HG02623 (cell line): ENCODE data around the gene NKTR.
"Not testable (repeated sequence)": the region's sequence is repeated elsewhere in the genome, so short reads cannot be mapped to it uniquely, and the experiment has no call there.

Source experiments
- ATAC-seq: cut with Tn5 transposase; IDR thresholded peaks from one replicate; pipeline ENCODE4 v1.9.1; 2021; ENCODE audit warnings: moderate library complexity; ENCODE audit not compliant: unreplicated experiment

Gene NKTR

DNA sequence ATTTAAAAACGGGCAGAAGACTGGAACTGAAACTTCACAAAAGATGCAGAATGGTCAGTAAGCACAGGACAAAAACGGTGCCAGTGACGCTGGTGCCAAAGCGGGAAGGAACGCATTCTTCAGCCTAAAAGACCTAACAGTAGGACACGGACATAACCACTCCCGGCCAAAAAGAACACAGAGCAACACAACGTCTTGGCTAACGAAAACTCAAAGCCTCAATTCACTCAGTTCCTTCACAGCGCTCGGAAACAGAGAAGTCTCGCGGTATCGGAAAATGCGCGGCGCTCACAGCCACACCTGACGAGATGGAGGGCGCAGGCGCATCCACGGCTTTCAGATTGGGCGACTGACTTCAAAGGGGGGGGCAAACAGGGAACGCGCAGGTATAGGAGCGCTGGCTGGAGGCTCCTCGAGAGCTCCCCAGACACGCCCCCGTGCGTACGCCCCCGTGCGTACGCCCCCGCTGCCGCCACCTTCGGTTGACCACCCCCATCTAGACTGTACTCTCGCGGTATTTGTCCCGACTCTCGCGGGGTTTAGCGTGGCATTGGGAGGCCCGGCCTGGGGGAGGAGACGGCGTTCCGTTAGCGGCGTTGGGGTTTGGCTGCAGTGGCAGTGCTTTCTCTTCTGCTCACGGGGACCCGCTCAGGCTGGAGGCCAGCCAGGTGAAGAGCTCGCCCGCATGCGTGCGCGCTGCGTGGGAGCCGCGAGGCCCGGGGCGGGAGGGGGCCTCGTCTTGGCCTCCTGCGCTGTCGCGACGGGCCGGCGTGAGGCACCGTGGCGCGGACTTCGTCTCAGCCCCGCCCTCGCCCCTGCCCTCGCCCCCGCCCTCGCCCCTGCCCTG is at the start of gene NKTR:
TSS of gene NKTR (plus strand) at position 576 of the 847 bp plus-strand sequence. CDS start 321 bp downstream, outside the sequence.
- ATAC-seq, result peak; percentile 85

DNA sequence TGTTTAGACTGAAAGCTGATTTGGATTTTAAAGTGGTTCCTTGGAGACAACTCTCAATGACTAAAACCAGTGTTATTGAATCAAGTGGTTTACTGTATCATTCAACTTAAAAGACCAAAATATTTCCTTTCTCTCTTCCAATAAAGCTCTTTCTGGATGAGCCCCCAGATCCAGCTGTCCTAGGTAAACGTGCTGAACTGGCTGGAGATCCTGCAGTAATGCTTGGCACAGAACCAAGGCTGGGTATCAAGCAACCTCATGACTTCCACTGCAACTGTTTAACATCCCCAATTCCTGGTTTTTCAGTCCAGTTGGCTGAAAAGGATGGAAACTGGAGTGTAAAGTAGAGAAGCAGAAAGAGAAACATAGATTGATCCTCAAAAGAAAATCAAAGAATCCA is 47.7 kb upstream of the NKTR start:
- no peak for ATAC-seq

DNA sequence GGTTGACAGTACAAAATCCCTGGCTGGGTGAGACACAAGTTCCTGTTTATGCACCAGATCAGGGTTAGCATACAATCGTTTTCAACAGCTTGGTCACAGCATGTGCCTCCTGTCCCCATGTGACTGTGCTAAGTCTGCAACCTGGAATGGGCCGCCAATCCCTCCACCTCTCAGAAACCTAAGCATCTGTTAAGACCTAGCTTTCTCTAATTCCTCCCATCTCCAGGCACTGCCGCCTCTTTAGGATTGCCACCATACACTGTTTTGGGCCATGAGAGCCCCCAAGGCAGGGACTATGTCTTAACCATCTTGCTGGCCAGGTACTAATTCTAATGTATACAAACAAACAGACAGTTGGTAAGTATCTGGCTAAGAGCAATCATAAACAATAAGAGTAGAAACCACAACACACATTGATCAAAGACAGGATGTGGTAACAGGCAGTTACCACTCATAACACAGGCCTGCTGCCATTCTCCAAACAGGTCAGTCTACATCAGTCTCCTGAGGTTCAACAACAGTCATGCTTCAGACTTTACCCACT is 44.3 kb upstream of the NKTR start:
- ATAC-seq, result no peak

DNA sequence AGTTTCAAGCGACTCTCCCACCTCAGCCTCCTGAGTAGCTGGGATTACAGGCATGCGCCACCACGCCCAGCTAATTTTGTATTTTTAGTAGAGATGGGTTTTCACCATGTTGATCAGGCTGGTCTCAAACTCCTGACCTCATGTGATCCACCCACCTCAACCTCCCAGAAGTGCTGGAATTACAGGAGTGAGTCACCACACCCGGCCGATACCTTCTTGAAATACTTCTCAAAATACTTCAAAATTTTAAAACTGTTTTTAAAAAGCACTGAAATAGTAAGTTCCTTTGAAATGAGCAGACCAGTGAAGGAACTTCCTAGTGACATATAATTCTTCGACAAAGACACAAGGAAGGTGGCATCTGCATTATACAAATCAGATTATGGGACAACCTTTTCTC is 43.7 kb upstream of the NKTR start:
- not testable (repeated sequence) for ATAC-seq

DNA sequence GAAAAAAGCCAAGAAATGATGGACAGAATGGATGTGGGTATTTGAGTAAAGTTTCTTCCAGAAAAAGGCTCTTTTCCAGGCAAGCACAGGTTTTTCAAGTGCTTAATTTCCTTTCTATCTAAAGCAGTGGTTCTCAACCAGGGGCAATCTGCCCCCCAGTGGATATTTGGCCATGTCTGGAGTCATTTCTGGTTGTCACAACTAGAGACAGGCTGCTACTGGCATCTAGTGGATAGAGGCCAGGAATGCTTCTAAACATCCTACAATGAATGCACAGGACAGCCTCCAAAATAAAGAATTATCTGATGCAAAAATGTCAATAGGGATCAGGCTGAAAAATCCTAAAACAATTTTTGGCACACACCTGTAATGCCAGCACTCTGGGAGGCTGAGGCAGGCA is 42.6 kb upstream of the NKTR start:
- ATAC-seq, result no peak

DNA sequence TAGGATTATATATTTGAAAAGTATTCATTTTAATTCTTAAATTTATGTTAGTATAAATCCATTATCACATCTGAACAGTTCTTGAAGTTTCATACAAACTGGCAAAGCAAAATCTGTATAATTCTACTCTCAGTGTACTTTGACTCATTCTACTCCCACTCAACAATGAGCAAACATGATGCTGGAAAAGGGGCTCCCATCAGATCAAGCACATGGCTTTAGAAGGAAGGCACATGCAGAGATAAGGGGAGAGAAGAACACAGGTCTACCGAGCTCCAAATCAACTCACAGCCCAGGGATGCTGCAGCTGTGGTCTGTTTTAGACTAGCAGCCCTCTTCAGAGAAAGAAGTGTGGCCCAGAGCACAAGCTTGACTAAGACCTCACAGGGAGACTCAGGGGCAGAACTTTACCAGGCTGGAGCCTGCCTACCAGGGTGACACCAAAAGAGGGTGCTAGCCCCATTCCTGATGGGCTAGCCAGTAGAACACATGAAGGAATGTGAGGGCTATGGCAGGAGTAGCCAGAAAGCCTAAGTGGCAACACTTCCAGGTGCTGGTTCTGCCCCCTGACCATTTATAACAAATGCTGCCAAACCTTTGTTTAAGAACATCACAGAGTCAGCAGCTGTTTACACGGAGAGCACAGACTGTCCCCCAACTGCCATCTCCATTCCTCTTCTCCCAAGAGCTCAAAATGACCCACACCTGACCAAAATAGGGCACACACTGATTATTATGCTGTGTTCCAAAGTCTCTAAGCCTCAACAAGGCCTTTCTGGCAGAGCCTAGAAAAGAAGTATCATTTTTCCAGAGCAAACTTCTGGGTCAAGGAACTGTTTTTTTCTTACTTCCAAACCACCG is 38.2 kb upstream of the NKTR start:
- no peak for ATAC-seq

DNA sequence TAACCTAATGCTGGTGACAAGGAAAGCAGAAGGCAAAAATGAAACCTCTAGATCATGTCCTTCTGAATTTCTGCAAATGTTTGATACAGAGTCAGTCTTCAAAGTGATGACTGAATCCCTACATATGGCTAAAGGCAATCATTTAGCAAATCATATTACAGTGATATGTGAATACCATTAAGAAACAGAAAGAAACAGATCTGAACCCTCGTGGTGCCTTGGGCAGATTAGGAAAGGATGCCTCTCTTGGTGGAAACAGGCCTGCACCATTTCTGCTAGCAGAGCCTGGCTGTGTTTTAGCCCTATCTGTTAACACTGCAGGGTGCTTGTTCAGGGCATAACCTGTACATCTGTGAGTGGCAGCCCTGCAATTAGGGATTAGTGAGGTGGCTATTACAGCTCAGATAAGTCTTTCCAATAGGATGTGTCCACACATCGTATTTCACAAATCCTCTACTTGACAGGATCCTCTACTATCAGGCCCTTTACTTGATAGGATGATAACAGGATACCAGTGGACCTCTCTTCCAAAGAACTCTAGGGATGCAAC is 30.8 kb upstream of the NKTR start:
- ATAC-seq, result no peak

DNA sequence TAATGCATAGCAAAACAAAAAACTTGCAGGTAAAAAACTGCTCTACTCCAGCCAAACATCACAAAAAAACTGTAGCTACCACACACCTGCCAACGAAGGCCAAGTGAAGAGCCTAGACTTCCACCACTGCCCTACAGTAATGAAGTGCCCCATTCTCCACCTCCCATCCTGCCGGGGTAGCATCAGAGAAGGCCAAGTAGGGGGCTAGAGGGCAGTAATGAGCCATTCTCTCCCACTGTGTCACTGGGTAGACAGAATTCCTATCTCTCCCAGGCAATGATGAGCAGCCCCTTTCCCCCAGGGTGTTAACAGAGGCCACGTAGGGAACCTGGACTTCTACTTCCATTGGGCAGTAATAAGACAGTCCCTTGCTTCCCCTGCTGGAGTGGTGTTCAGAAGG is 28.2 kb upstream of the NKTR start:
- no peak for ATAC-seq

DNA sequence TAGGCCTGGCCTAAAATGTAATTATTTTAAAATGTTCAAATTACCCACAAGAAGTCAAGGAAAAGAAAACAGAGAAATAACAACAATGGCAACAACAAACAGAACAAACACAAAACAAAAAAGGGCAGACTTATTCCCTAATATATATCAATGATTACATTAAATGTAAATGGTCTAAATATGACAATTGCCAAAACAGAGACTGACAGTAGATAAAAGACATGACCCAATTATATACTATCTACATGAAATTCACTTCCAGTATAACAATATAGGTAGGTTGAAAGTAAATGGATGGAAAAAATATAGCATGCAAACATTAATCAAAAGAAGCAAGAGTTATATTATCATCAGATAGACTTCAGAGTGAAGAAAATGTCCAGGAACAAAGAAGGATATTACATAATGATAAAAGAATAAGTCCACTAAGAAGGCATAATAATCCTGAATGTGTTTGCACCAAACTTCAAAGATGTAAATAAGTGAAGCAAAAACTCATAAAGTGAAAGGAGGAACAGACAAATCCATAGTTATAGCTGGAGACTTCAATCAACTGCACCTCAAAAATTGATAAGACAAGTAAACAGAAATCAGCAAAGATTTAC is 25.2 kb upstream of the NKTR start:
- no peak for ATAC-seq

DNA sequence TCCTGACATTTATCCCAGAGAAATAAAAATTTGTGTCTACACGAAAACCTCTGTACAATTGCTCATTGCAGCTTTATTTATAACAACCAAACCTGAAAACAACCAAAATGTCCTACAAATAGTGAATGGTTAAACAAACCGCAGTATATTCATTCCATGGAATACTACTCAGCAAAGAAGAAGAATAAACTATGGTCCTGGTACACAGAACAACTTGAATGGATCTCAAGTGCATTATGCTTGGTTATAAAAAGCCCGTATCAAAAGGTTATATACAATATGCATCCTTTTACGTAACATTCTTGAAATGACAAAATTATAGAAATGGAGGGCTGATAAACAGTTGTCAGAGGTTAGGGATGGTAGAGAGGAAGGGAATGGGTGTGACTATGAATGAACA is 22.4 kb upstream of the NKTR start:
- ATAC-seq, result no peak

DNA sequence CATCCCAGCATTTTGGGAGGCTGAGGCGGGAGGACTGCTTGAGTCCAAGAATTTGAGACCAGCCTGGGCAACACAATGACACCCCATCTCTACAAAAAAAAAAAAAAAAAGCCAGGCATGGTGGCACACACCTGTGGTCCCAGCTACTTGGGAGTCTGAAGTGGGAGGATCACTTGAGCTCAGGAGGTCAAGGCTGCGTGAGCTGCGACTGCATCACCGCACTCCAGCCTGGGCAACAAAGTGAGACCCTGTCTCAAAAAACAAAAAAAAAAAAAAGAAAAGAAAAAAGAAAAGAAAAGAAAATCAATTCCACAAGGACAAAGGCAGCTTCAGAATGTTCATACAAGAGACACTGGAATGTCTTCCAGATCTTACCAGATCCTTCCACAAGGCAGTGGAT is 21.1 kb upstream of the NKTR start:
- not testable (repeated sequence) for ATAC-seq

DNA sequence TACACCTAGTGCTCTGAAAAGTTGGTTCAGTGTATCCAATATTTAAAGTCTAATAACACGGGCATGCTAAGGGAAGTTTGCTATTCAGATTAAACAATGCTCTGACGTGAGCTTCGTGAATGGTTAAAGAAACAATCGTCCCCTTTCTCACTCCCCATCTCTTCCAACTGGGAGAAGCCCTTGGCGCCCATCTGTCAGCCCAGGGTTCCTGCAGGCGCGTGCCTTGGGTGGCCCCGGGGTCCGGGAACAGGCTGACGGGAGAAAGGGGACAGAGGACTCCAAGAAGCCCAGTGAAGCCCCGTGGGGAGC is 19.1 kb upstream of the NKTR start:
- ATAC-seq, result no peak

DNA sequence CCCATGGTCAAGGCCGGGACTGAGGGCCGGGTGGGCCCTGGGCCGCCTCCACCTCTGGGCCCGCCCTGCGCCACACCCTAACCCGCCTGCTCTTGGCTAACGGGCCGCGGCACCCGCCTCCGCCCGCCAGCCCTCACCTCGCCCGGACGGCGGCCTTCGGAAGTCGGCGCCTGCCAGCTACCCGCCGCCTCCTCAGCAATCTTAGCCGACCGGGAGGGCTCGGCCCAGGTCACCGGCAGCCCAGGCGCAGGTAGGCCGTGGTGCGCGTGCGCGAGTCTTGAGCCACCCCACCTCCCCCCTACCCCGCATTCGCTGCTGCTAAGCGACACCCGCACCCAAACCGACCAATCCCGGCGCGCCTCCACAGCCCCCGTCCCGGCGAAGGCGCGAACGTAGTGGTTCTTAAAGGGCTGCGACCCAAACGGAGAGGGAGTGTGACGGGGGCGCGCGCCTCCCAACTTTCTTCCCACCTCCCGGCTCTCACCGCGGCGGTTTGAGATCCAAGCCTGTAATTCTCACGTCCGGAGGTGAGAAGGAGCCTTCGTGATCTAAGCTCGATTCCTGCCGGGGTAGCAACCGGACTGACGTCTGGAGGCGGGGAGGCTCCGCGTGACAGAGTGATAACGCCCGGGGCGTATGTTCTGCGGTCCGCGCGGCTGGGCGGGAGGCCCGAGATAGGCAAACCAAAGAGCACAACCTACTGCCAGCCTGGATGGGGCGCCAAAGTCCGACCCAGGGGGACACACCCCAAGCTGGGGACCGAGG is 18.6 kb upstream of the NKTR start, which contains the start of gene SEC22C:
TSS of gene SEC22C (minus strand) at position 259 of the 765 bp plus-strand sequence. CDS start 12,921 bp downstream, outside the sequence.
- peak; percentile 90 for ATAC-seq

DNA sequence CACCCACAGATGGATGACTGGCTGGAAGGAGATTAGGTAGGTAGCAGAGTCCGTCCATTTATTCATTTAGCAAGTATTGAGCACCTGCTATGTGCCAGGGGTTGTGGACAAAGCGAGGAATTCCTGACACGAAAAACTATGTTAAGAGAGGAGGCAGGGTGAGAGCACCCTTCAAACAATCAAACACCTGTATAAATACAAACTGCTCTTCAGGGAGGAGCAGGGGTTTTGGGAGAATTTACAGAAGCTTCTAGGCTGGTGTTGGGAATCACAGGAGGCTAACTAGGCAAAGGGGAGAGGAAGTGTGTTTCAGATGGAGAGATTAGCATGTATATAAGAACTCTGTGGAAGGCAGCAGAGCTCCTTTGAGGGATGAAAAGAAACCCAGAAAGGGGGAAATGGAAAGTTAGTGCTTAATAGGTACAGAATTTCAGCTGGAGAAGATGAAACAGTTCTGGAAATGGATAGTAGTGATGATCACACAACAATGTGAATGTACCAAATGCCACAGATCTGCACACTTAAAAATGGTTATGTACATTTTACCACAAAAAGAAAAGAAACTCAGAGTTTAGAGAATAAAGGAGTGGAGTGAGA is 17.9 kb upstream of the NKTR start:
- ATAC-seq, result no peak

DNA sequence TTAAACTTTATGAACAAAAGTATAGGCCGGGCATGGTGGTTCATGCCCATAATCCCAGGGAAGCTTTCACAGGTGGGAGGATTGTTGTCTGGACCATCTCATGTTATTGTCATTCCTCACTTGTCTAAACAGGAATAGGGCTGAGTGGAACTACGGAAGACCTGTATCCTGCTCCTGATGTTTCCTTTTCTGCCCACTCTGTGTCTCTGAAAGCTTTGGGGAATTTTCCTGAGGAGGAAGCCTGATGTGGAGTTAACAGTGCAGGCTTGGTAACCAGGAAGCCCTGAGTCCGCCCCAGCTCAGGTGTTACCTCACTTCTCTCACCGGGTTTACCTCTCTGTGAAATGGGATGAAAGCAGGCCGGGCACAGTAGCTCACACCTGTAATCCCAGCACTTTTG is 11.9 kb upstream of the NKTR start:
- ATAC-seq, result no peak

DNA sequence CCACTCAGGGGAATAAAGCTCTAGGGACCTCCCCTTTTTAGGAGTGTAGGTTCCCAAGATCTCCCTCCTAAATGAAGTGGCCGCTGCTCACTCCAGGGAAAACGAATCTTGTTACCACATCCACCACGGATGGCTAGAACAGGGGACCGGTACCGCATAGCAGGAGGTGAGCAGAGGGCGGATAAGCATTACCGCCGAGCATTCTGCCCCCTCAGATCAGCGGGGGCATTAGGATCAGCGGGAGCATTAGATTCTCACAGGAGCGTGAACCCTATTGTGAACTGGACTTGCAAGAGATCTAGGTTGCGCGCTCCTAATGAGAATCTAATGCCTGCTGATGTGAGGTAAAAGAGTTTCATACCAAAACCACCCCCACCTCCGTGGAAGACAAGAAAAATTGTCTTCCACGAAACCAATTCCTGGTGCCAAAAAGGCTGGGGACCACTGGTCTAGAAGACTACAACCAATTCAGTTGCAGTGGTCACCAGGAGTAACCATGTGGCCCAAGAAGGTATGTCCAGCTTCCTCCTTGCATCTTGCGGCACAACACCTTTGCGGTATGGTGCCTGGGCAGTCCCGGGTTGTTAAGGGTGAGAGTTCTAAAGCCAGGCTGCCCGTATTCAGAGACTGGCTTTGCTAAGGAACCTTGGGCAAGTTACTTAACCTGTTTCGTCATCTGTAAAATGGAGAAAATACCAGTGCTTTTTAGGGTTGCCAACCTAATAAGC is 10.9 kb upstream of the NKTR start:
- ATAC-seq, result no peak

DNA sequence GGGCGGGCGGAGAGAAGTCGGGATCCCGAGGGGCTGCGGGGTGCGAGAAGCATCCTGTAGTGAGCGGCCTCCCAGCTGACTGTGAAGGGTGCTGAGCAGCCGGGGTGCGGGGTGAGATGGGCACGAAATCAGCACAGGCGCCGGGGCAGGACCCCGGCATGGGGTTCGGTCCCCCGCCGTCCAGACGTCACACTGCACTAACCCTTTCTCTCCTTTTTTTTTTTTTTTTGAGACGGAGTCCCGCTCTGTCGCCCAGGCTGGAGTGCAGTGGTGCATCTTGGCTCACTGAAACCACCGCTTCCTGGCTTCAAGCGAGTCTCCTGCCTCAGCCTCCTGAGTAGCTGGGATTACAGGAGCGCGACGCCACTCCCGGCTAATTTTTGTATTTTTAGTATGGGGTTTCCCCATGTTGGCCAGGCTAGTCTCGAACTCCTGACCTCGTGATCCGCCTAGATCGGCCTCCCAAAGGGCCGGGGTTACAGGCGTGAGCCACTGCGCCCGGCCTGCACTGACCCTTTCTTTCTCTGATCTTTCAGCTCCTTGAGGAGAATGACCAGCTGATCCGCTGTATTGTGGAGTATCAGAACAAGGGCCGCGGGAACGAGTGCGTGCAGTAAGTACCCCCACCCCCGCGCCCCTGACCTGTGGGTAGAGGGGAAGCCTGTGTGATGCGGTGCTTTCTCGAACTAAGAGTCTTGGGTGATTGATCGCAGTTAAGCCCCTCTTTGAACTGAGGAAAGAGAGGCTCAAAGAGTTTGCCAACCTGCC is 9.3 kb upstream of the NKTR start:
- no peak for ATAC-seq

DNA sequence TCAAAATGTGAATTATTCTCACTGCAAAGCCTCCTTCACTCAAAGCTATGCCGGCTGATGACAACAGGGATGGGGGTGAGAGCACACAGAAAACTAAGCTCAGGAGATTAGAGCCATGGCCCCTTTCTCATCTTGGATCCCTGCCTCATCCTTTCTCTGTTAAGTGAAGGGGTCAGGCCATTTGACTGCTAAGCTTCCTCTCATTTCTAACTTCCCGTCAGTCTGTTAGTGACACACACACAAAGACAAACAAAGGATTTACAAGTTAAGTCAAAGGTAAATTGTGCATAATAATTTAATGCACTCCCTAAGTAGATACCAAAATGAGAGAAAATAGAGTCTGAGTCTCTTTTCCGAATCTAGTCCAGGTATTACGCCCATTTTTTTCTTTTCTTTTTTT is 8.7 kb upstream of the NKTR start:
- ATAC-seq, result no peak

DNA sequence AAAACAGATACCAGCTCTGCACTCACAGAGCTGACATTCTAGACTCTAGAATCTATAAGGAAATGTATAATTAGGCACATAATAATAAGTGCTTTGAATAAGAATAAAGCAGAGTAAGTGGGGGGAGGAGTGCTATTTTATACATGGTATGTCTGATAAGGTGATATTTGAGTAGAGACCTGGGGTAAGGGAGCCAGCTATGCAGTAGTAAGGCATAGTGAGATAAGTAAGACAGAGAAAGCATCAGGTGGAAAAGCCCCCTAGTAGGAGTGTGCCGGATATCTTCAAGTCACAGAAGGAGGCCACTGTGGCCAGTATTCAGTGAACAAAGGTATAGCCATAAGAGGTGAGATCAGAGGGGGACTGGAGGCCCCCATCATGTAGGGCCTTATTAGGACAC is 6.9 kb upstream of the NKTR start:
- no peak for ATAC-seq
